ENCODE measurements around the gene TTC9.

The TTC9 gene

GRCh38 chr14:70722418-70722817 lies 80.7 kb downstream of the TTC9 start:
- TF ChIP-seq CTCF (IDR thresholded peaks at IDR 0.05), result no peak
- no peak overlapping the region for H3K27ac ChIP-seq
- no peak for DNase-seq (ENCODE audit: low spot score)
- H3K4me3 ChIP-seq, result no peak overlapping the region

DNA sequence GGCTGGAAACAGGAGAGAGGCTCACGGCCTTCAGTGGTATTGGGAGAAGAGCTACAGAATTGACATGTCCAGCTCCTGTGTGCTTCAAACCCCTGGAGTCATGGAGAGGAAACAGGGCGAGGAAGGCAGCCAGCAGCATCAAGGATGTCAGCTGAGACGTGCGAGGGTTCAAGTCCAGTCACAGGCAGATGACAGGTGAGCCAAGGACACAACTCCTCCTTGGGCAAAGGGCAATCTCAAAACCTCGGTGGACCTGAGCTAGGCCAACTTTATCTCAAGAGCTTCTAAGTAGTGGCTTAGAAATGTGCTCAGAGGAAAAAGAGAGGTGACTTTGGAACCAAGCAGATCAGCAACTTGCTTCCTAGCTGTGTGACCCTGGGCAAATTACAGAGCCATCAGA lies 81.6 kb downstream of the TTC9 start:
- Histone ChIP-seq H3K27ac (no peak overlapping the region), H3K4me3 (no peak overlapping the region)
- no peak for TF ChIP-seq CTCF (IDR thresholded peaks at IDR 0.05)
- DNase-seq (ENCODE audit: low spot score), result no peak

DNA sequence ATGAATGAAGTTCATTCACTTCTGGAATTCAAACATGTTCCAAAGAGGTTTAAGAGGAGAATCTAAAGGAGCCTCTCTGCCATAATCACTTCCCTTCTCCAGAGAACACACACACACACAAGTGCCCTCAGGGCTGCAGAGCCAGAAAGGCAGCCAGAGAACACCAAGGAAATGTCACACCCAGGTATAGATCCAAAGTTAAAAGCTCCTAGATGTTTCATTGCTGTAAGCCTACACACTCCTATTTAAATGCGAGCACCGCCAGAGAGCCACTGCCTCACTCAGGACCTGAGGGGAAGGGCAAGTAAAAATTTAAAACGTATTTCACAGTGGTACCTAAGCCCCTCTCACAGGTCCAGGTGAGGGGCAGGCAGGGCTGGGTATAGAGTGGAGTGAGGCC lies 82.4 kb downstream of the TTC9 start:
- no peak for TF ChIP-seq CTCF (IDR thresholded peaks at IDR 0.05)

GRCh38 chr14:70724944-70725343 lies 83.2 kb downstream of the TTC9 start:
- no peak for TF ChIP-seq CTCF (IDR thresholded peaks at IDR 0.05)
- DNase-seq (ENCODE audit: low spot score), result no peak
- no peak overlapping the region for H3K27ac ChIP-seq
- H3K4me3 ChIP-seq, result no peak overlapping the region

More for the DNA sequence above, 82.4 kb downstream of the TTC9 start:
- Histone ChIP-seq H3K27ac (no peak overlapping the region), H3K4me3 (no peak overlapping the region)
- no peak for DNase-seq (ENCODE audit: low spot score)

Measured in coronary artery (tissue), 2 donors.